Body of pancreas (tissue), 4 donors: Measurements from ENCODE around the gene PHF5A. TPM values are rescaled to one million over a fixed set of nuclear protein-coding genes. Genes with fewer than 3 reads are reported as not detected.

Experiments
- ATAC-seq: fragments of 150-250 bp; one replicate; pipeline ENCODE4 v1.9.1; 2016
- DNase-seq, 4 donors: peaks; one replicate each; pipeline ENCODE4 v3.0.0-alpha.2; 2019
- H3K27ac ChIP-seq, 4 donors: fragments of 200-600 bp; sonication (generic); 1 replicate in 3 of 4; 2 replicates in 1 of 4; pipeline versions ENCODE4 v1.5.1 to v1.6.1; 2016 to 2019; ENCODE audit warnings: mild to moderate bottlenecking in 1 of 4, mixed read lengths in 1 of 4, moderate library complexity in 1 of 4
- H3K27me3 ChIP-seq, 2 donors: fragments of 200-600 bp; sonication (generic); one replicate each; pipeline ENCODE4 v1.6.0; 2016; ENCODE audit warnings: mild to moderate bottlenecking in 1 of 2
- H3K36me3 ChIP-seq, 2 donors: fragments of 200-600 bp; sonication (generic); replicated peaks in 1 of 2; 2 replicates each; pipeline ENCODE4 v1.5.1; 2016; ENCODE audit warnings: low read depth in 2 of 2; ENCODE audit not compliant: insufficient read depth in 1 of 2
- H3K4me1 ChIP-seq: fragments of 200-600 bp; sonication (generic); one replicate; pipeline ENCODE4 v1.6.0; 2016
- H3K4me3 ChIP-seq, 2 donors: fragments of 200-600 bp; sonication (generic); 1 replicate in 1 of 2; 2 replicates in 1 of 2; pipeline ENCODE4 v1.5.1; 2016 to 2019
- H3K9me3 ChIP-seq, 3 donors: fragments of 200-600 bp; sonication (generic); 1 replicate in 2 of 3; 2 replicates in 1 of 3; pipeline ENCODE4 v1.5.1; 2016
- POLR2A ChIP-seq, 3 donors: fragments of 450-650 bp; IDR thresholded peaks; one replicate each; pipeline ENCODE4 v1.6.1; 2016; ENCODE audit warnings: antibody characterized with exemption in 3 of 3, mild to moderate bottlenecking in 2 of 3
- WGBS, 2 donors: methylation state at CpG; one replicate each; pipeline ENCODE4 v1.1.5; 2017; 5-methylcytosine and 5-hydroxymethylcytosine counted together
- intact Hi-C: fragments of 100-400 bp; cut with DNase I; formaldehyde crosslinking; loops from one replicate; pipeline ENCODE4 v1.15.1; 2023
- total RNA-seq, 2 donors: library from RNA; depleted of rRNA; stranded (reverse); fragments of >200 nt; gene quantifications; one replicate each; pipeline ENCODE4 v1.1.0, GENCODE V29; 2016
- TF ChIP-seq, protein P1 (sequence below), 7 experiments: fragments of 450-650 bp in 4 of 7; fragments of 200-600 bp in 3 of 7; sonication (generic) in 3 of 7; IDR thresholded peaks; one replicate each; pipeline ENCODE4 v1.5.1; 2016 to 2019; ENCODE audit warnings: antibody characterized with exemption in 7 of 7

Gene PHF5A
- total RNA-seq, 2 donors from 2014 or later, result 15.5 to 19.2 TPM

DNA sequence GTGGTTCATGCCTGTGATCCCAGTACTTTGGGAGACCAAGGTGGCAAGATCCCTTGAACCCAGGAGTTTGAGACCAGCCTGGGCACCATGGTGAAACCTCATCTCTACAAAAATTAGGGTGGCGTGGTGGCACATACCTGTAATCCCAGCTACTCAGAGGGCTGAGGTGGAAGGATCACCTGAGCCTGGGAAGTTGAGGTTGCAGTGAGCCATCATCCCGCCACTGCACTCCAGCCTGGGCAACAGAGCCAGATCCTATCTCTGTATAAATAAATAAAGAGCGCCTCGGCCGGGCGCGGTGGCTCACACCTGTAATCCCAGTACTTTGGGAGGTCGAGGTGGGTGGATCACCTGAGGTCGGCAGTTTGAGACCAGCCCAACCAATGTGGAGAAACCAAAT is 49.8 kb downstream of the PHF5A start:
- Histone ChIP-seq H3K27me3 (no peaks in the 10 kb centered on the region), H3K4me3 (no peak overlapping the region), H3K9me3 (no peaks in the 10 kb centered on the region), H3K36me3 (peaks cover 0 to under 1% of the 10 kb centered on the region in 2 donors), H3K4me1 (peaks cover 63% of the 10 kb centered on the region), H3K27ac (peak overlapping the region; percentile 95 to 99 (median 98))
- no peak for TF ChIP-seq POLR2A (IDR thresholded peaks at IDR 0.05)
- TF ChIP-seq, protein P1, sequence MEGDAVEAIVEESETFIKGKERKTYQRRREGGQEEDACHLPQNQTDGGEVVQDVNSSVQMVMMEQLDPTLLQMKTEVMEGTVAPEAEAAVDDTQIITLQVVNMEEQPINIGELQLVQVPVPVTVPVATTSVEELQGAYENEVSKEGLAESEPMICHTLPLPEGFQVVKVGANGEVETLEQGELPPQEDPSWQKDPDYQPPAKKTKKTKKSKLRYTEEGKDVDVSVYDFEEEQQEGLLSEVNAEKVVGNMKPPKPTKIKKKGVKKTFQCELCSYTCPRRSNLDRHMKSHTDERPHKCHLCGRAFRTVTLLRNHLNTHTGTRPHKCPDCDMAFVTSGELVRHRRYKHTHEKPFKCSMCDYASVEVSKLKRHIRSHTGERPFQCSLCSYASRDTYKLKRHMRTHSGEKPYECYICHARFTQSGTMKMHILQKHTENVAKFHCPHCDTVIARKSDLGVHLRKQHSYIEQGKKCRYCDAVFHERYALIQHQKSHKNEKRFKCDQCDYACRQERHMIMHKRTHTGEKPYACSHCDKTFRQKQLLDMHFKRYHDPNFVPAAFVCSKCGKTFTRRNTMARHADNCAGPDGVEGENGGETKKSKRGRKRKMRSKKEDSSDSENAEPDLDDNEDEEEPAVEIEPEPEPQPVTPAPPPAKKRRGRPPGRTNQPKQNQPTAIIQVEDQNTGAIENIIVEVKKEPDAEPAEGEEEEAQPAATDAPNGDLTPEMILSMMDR (IDR thresholded peaks at IDR 0.05), result no peak
- no peak for ATAC-seq
- DNase-seq, result peak in 2 of 4 donors; percentile 38 to 40
- WGBS, 2 donors, result 62 to 74% methylated on average over 8 to 9 of the region's 9 CpGs
- intact Hi-C loops, result no loop called here

DNA sequence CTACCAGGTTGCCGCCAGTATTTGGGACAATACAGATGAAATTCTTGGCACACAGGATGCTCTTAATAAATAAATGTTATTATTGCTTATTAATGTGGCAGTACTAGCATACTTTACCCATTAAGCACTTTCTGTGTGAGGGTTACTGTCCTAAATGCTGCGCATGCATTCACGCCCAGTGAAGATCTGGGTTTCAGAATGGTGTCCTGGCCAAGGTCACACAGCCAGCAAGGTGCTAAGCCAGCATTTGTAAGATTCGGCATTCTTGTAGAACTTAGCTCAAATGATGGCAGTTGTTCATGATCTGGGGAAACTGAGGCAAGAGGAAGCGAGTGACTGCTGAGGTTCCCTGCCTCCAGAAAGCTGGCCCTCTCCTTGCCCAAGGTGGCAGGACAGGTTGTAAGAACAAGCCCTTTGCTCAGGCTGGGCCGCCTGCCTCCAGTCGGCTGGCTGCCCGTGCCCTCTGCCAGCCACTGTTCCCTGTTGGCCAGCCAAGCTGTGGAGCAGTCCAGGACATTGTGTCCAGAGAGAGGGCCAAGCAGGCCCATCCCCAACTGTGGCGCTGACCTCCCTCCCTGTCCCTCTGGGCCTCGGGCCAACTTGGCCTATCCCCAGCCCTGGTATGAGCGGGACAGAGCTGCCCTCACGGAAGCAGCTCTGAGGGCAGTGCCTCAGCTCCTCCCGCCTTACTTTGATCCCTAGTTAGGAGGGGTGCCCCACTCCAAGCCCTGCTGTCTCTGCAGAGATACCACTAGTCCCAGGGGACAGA is 50.7 kb downstream of the PHF5A start:
- WGBS, 2 donors, result 21 to 24% methylated on average over 9 to 13 of the region's 13 CpGs
- DNase-seq (peak; percentile 98 to 100 (median 100)), ATAC-seq (peak; percentile 85)
- H3K9me3 ChIP-seq, result no peaks in the 10 kb centered on the region
- H3K27me3 ChIP-seq, result no peaks in the 10 kb centered on the region
- TF ChIP-seq, protein P1 (IDR thresholded peaks at IDR 0.05), result peak in 3 of 7 experiments; percentile 14 to 33 (median 26)
- peak; percentile 62 to 79 (median 78) for TF ChIP-seq POLR2A (IDR thresholded peaks at IDR 0.05)
- peak overlapping the region; percentile 95 to 99 (median 98) for H3K27ac ChIP-seq
- intact Hi-C loops, result no loop called here
- H3K4me3 ChIP-seq, result no peak overlapping the region
- no peaks in the 10 kb centered on the region for H3K36me3 ChIP-seq
- peaks cover 68% of the 10 kb centered on the region for H3K4me1 ChIP-seq

DNA sequence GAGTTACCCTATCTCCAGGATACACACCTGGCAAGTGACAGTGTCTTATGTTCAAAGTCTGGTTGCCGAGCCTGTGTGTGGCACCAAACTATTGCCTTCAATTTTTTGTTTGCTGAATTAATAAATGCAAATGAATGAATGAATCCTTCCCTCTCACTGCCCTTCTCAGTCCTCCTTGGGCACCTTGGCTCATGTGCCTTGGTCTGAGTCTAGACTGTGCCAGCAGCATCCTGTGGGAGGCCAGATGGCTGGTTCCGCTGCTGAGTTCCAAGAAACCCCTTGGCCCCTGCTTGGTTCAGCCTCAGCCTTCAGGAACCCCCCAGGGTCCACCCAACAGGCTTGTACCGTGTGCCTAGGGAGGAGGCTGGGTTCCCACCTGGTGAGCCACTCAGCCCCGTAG is 52.9 kb downstream of the PHF5A start:
- no peak overlapping the region for H3K4me3 ChIP-seq
- intact Hi-C loops, result no loop called here
- TF ChIP-seq POLR2A (IDR thresholded peaks at IDR 0.05), result no peak
- TF ChIP-seq, protein P1 (IDR thresholded peaks at IDR 0.05), result no peak
- peaks cover 90% of the 10 kb centered on the region for H3K4me1 ChIP-seq
- H3K27ac ChIP-seq, result peak overlapping the region; percentile 71 to 99 (median 98)
- no peaks in the 10 kb centered on the region for H3K9me3 ChIP-seq
- ATAC-seq (no peak), DNase-seq (no peak)
- 91% methylated on average over 3 of the region's 4 CpGs; no CpG with 5 or more reads in 1 of the 2 donors for WGBS, 2 donors
- H3K27me3 ChIP-seq, result no peaks in the 10 kb centered on the region
- no peaks in the 10 kb centered on the region for H3K36me3 ChIP-seq

DNA sequence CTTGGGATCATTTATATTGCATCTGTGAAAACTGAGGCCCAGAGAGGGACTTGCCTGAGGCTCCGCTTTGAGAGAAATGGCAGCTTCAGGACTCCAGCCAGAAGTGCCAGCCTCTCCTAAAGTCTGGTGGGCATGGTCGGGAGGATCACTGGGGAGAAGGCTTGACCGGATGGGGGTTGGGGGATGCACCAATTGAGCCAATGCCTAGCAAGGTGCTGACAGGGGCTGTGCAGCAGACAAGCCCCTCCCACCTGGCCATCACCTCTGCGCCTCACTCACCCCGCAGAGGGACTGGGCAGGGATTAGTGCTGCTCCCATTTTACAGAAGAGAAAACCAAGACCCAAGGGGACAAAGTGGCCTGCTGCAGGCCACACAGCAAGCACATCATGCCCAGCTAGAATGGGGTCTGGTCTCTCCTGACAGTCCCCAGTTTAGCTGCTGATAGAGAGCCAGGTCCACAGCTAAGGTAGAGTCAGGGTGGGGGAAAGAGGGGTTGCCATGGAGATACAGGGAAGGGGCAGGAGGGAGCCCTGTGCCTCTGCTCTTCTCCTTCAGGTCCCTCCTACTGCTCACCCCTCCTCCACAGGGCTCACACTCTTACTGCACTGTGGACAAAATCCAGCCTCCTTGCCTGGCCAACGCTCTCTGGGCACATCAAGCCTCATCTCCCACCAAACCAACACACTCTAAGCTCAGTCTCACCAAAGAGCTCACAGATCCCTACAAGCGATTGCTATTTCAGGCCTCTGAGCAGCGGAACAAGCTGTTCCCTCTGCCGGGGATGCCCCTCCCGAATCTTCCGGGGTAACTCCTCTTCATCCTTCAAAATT is 57.3 kb downstream of the PHF5A start:
- Histone ChIP-seq H3K27me3 (no peaks in the 10 kb centered on the region), H3K9me3 (no peaks in the 10 kb centered on the region), H3K4me3 (no peak overlapping the region), H3K27ac (peak overlapping the region; percentile 80 to 99 (median 98)), H3K4me1 (peaks cover 68% of the 10 kb centered on the region), H3K36me3 (no peaks in the 10 kb centered on the region)
- intact Hi-C loops, result no loop called here
- 87 to 92% methylated on average over 10 to 11 of the region's 11 CpGs for WGBS, 2 donors
- ATAC-seq (no peak), DNase-seq (peak in 2 of 4 donors; percentile 28)
- TF ChIP-seq, protein P1 (IDR thresholded peaks at IDR 0.05), result no peak
- peak in 1 of 3 donors; percentile 20 for TF ChIP-seq POLR2A (IDR thresholded peaks at IDR 0.05)
